Right renal cortex interstitium (tissue), 3 donors: ENCODE measurements around the gene POU6F2. TPM values are rescaled to one million over a fixed set of nuclear protein-coding genes. Genes with fewer than 3 reads are reported as not detected.

Experiments
- DNase-seq, 3 donors: peaks; one replicate each; pipeline ENCODE4 v3.0.0-alpha.2; 2013; ENCODE audit warnings: low read depth in 3 of 3, low spot score in 2 of 3
- polyA plus RNA-seq, 3 donors: library from polyadenylated mRNA; unstranded; fragments of 120-200 nt; gene quantifications; one replicate each; pipeline ENCODE4 v1.2.1, GENCODE V29; 2013; ENCODE audit not compliant: insufficient read length in 3 of 3

POU6F2 gene
- polyA plus RNA-seq, 3 donors: 0.07 to 0.19 (median 0.17) TPM

DNA sequence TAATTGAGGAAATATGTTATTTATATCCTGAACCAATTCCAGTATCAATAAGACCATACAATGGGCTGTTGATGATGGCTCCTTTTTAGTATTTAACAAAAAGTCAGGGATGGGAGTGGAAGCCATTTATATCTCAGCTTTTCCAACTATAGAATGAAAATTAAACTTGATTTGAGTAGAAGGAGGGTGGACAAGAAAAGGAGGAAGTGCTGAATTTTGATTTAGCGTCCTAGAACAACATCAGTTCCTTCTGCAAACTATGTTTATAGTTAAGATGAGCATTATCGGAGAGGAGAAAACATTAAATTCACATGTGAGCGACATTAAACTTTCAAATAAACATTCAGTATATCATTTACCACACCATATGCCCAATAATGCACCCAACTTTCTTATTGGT lies 439.2 kb downstream of the POU6F2 start:
- DNase-seq: no peak

DNA sequence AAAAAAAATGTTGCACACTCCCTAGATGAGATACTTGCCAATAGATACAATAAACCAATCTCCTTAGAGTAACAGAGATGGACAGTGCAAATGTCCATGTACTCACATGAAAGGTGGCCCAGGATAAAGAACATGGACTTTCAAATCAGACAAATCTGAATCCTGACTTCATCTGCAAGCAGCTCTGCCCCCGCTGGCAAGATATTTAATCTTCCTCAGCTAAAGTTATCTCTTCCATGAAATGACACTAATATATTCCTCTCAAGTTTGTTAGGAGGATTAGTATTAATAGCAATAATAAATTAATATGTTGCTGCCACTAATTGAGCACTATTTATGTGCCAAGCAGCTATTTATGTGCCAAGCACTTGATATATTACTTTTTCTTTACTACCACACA lies 439.9 kb downstream of the POU6F2 start:
- DNase-seq: no peak

- no peak for DNase-seq
These were observed 443.5 kb downstream of the POU6F2 start for GRCh38 chr7:39421251-39421650.

DNA sequence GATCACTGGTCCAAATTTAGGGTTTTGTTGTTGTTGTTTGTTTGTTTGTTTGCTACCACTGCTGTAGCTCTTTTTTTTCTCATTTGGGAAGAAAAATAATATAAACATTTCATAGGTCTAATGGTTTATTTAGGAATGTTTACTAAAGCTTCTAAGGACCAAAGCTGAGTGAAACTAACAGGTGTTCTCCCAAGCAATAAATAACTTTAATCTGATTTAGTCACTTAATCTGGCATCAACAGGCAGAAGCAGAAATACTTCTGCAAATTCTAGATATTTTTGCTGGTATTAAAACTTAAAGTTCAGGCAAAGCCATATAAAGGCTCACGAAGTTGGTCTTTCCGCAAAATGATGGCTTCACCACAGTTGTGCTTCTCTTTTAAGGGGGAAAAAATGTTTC lies 444.0 kb downstream of the POU6F2 start:
- no peak for DNase-seq

GRCh38 chr7:39428221-39428620 lies 450.5 kb downstream of the POU6F2 start:
- DNase-seq: no peak

- DNase-seq: no peak
These were observed 451.7 kb downstream of the POU6F2 start for GRCh38 chr7:39429421-39429820.

DNA sequence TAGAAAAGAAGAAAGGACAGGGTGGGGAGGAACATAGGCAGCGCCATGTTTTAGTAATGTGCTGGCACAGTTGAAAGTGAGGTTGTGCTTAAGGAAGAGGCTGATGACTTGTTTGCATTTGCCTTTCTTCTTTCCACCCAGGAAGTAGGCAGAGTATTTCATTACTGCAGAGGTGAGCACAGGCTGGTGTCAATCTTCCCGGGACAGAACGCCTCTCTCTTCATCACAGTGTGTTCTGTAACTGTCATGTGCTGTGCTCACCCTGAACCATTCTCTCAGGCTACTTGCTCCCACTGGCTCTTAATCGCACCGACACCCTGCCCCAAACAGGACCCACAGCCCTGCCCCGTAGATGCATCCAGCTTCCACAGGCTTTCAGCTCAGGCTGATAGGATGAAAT lies 452.7 kb downstream of the POU6F2 start:
- no peak for DNase-seq

DNA sequence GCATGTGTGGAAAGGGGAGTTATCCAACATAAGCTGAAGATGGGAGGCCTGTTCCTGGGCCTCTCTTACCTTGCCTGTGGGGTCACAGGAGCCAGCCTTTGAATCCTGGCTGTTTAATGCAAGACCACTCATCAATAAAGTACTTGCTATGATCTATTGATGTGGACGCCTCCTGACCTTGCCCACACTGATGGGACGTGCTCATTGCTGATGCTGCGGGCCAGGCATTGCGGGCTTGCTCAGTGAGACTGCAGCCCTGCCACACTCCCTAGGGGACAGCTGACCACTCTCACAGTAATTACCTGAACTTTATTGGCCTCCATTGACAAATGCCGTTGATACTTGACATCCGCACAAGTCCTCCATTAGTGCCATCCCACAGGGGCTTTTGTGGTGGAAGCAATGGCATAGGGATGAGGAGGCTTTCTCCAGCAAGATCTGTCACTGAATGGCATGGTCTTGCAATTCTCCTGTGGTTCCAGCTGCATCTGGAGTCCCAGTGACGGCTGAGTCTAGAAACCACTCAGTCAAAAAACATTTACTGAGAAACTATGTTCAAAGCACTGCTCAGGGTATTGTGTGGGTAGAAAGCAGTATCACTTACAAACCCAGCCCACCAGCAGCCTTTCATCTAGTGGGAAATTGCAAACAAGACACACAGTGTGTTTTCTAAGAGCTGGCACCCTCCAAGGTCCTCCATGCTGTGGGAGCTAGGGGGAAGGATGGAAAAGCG lies 453.4 kb downstream of the POU6F2 start:
- DNase-seq: no peak

DNA sequence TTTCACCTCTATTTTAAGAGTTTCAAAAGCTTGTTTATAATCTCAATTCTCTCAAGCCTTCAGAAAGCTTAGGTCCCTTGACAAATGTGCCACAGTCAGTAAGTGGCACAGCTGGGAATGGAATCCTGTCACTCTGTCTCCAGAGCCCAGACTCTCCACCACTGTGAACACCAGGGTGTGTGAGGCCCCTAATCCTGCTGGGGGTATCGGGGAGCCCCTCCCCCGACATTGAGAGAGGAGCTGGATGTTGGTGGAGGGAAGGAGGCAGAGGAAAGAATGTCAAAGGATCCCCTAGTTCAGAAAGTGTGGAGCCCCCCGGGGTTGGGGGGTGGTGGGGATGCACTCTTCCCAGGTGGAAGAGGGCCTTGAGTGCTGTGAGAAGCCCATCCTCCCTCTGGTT lies 454.7 kb downstream of the POU6F2 start:
- no peak for DNase-seq

GRCh38 chr7:39432807-39433416 lies 455.2 kb downstream of the POU6F2 start:
- no peak for DNase-seq

DNA sequence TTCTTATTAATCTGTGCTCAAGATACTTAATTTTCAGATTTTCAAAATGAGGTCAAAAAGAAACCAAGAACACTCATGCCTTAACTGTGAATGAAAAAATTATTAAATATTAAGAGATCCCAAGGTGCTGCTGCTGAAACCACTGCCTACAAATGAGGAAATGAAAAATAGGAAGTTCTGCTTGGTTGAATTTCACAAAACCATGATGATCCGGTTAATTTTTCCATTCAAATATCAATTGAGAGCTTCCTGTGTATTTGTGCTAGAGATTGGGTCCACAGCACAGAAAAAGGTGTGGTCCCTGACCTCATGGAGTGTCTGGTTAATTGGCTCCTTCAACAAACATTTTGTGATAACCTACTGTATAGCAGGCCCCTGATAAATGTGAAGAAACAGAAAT lies 455.8 kb downstream of the POU6F2 start:
- DNase-seq: no peak

DNA sequence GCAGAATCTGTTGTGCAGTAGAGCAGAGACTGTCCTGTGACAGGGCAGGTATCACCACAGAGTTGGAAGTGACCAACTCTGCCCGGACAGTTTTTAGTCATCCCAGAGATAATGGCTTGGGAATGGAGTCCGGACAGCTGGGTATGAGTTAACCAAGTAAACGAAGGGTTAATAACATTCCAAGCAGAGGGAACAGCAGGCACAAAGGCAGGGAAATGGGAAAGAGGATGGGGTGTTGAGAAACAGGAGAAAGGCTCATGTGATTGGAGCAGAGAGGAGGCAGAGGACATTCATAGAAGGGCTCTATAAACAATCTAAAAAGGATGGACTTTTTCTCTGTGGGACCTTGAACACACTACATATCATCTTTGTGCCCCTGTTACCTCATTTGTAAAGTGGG lies 456.3 kb downstream of the POU6F2 start:
- DNase-seq: no peak

GRCh38 chr7:39446546-39446945 lies 468.8 kb downstream of the POU6F2 start:
- no peak for DNase-seq

DNA sequence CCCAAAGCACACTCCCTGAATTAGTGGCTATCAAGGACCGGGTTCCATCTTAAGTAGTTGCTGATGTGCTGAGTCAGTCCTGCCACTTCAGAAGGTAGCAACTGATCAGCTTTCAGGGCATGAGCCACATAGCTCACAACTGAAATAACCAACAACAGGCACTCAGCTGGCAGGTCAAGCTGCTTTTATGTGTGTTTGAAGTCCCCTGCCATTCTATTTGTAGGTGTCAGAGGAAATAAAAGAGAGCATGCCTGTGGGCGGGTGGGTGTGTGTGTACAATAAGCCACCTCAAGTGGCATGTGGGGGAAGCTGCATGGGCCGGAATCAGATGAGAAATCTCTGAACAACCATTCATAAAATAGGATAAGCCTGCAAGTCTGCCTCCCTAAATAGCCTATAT lies 474.2 kb downstream of the POU6F2 start:
- no peak for DNase-seq

GRCh38 chr7:39453743-39454355 lies 476.1 kb downstream of the POU6F2 start:
- no peak for DNase-seq

GRCh38 chr7:39458061-39458745 lies 480.5 kb downstream of the POU6F2 start:
- DNase-seq: no peak

GRCh38 chr7:39459636-39460035 lies 481.9 kb downstream of the POU6F2 start:
- no peak for DNase-seq

DNA sequence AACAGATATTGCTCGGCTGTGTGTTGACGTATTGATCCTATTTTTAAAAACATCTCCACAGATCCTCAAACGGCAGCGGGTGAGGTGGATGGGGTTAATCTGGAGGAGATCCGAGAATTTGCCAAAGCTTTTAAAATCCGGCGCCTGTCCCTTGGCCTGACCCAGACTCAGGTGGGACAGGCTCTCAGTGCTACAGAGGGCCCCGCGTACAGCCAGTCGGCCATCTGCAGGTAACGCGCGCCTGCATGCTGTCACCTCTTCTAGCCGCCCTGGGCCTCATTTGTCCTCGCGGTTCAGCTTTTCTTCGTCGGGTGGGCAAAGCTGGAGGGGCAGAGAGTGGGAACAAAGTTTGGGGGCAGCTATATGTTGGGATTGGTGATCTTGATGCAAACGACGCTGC lies 482.8 kb downstream of the POU6F2 start:
- DNase-seq: no peak

GRCh38 chr7:39461263-39461820 lies 483.6 kb downstream of the POU6F2 start:
- no peak for DNase-seq

DNA sequence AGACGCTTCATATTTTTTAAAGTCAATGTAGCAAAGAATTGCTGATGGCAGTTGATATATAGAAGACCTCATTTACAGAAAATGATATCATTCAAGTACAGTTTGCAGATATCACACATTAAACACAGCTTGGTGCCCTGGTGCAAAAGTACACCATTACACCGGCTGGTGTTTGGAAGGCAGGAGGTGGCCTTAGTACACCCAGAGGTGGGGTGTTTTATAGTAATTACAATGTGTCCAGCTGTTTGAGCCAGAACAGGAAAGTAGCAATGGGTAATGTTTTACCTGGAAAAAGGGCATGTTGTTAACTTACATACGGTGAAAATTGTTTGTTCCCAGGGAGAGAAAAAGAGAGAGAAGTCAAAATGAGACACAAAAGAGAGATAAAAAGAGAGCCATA lies 485.5 kb downstream of the POU6F2 start:
- no peak for DNase-seq

DNA sequence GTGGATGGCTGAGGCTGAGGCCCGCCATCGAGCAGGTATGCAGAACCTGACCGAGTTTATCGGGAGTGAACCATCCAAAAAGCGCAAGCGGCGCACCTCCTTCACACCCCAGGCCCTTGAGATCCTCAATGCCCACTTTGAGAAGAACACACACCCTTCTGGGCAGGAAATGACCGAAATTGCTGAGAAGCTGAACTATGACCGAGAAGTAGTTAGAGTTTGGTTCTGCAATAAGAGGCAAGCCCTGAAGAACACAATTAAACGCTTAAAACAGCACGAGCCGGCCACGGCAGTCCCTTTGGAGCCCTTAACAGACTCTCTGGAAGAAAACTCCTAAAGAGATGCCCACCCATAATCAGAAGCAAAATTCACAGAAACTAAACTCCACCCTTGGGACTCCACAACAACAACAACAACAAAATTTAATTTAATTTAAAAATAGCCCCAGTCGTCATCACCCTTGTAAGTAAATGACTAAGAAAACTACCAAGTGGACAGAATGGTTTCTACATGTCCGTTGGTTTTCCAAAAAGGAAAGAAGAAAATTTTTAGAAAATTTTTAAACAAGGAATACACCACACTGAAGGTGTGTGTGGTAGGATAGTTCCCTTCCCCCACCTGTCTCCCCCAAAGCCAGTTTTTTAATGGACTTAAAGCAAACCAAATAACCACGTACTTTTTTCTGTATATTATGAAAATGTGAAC lies 486.8 kb downstream of the POU6F2 start:
- no peak for DNase-seq
